H1 (cell line): ENCODE measurements around the gene VPS35L. TPM values are rescaled to one million over a fixed set of nuclear protein-coding genes. Genes with fewer than 3 reads are reported as not detected.

ENCODE experiments used
- CTCF ChIA-PET: fragments of 300-600 bp; sonication (Branson Sonifier 250); formaldehyde crosslinking; loops from one replicate; lab custom pipeline; 2021; ENCODE audit not compliant: partially characterized antibody; lab: Charles Lee
- POLR2A ChIA-PET: fragments of 300-600 bp; sonication (Branson Sonifier 250); formaldehyde crosslinking; loops from one replicate; lab custom pipeline; 2021; ENCODE audit warnings: inconsistent platforms; ENCODE audit not compliant: partially characterized antibody; lab: Charles Lee
- DNase-seq, 2 experiments: peaks; one replicate each; pipeline versions ENCODE4 v3.0.0 to v3.0.0-alpha.2; 2010 to 2022; ENCODE audit warnings: low spot score in 2 of 2, low read depth in 1 of 2, mixed read lengths in 1 of 2
- FAIRE-seq: peaks from 2 replicates; lab custom pipeline; 2011; peaks lifted over from hg19 to GRCh38; lab: Jason Lieb, UNC
- H2AFZ ChIP-seq: 2 replicates; pipeline ENCODE4 v1.8.1; 2012; ENCODE audit warnings: low read length, inconsistent platforms
- H2AK5ac ChIP-seq: 2 replicates; pipeline ENCODE4 v1.6.1; 2013; ENCODE audit warnings: low read depth, low read length
- H2BK120ac ChIP-seq: replicated peaks from 2 replicates; pipeline ENCODE3; 2013; ENCODE audit warnings: low read depth, low read length, inconsistent platforms
- H2BK12ac ChIP-seq: 2 replicates; pipeline ENCODE4 v1.6.1; 2013; ENCODE audit warnings: low read depth, low read length
- H2BK15ac ChIP-seq: 2 replicates; pipeline ENCODE4 v1.6.1; 2013; ENCODE audit warnings: low read length
- H2BK20ac ChIP-seq: 2 replicates; pipeline ENCODE4 v1.6.1; 2013; ENCODE audit warnings: low read length
- H2BK5ac ChIP-seq: 2 replicates; pipeline ENCODE4 v1.6.1; 2013; ENCODE audit warnings: low read depth, low read length
- H3K14ac ChIP-seq: 2 replicates; pipeline ENCODE4 v1.6.1; 2013; ENCODE audit warnings: inconsistent platforms; ENCODE audit not compliant: insufficient read length
- H3K18ac ChIP-seq: 2 replicates; pipeline ENCODE4 v1.6.1; 2013; ENCODE audit warnings: low read length; ENCODE audit errors: extremely low read depth
- H3K23ac ChIP-seq: 2 replicates; pipeline ENCODE4 v1.6.1; 2013; ENCODE audit warnings: inconsistent platforms; ENCODE audit not compliant: insufficient read length
- H3K23me2 ChIP-seq: 2 replicates; pipeline ENCODE4 v1.6.1; 2013; ENCODE audit warnings: low read depth, low read length
- H3K27ac ChIP-seq: 2 replicates; pipeline ENCODE4 v1.6.1; 2011; ENCODE audit warnings: low read depth, low read length, inconsistent platforms
- H3K27me3 ChIP-seq, 4 experiments: replicated peaks in 1 of 4; 1 replicate in 1 of 4; 2 replicates in 3 of 4; pipeline versions ENCODE4 v1.6.1 to v1.8.1; 2011 to 2013; ENCODE audit warnings: low read length in 3 of 4, mild to moderate bottlenecking in 3 of 4, inconsistent platforms in 2 of 4, mixed read lengths in 2 of 4, moderate library complexity in 1 of 4; ENCODE audit not compliant: control insufficient read depth in 3 of 4, insufficient read depth in 3 of 4; ENCODE audit errors: extremely low read depth in 1 of 4
- H3K36me3 ChIP-seq, 4 experiments: 2 replicates each; pipeline versions ENCODE4 v1.6.1 to v1.8.1; 2011 to 2013; ENCODE audit warnings: mild to moderate bottlenecking in 4 of 4, low read length in 3 of 4, moderate library complexity in 2 of 4, control low read depth in 1 of 4, inconsistent platforms in 1 of 4; ENCODE audit not compliant: insufficient read depth in 4 of 4, control insufficient read depth in 2 of 4
- H3K4ac ChIP-seq: replicated peaks from 2 replicates; pipeline ENCODE3; 2013; ENCODE audit warnings: low read length, low read depth, mixed read lengths, inconsistent platforms; ENCODE audit not compliant: insufficient read length
- H3K4me1 ChIP-seq, 4 experiments: replicated peaks in 1 of 4; 1 replicate in 1 of 4; 2 replicates in 3 of 4; pipeline versions ENCODE4 v1.6.1 to v1.8.1; 2011 to 2013; ENCODE audit warnings: low read length in 3 of 4, inconsistent platforms in 2 of 4, mixed read lengths in 1 of 4; ENCODE audit not compliant: insufficient read depth in 4 of 4, control insufficient read depth in 3 of 4
- H3K4me2 ChIP-seq, 2 experiments: 2 replicates each; pipeline versions ENCODE4 v1.6.1 to v1.8.1; 2011 to 2013; ENCODE audit warnings: low read depth in 2 of 2, low read length in 2 of 2, control low read depth in 1 of 2, inconsistent platforms in 1 of 2, mild to moderate bottlenecking in 1 of 2; ENCODE audit not compliant: insufficient read depth in 1 of 2
- H3K4me3 ChIP-seq, 4 experiments: fragments of 200-600, 300-600 bp in 1 of 4; sonication (generic), shearing (Covaris generic), sonication (Bioruptor Twin) in 1 of 4; 2 replicates each; pipeline versions ENCODE4 v1.5.1 to v1.8.1; 2011 to 2016; ENCODE audit warnings: low read length in 4 of 4, low read depth in 3 of 4, control low read depth in 2 of 4, inconsistent platforms in 2 of 4, mild to moderate bottlenecking in 2 of 4, mixed read lengths in 1 of 4, moderate library complexity in 1 of 4; ENCODE audit not compliant: insufficient read depth in 2 of 4; ENCODE audit errors: extremely low read depth in 1 of 4
- H3K56ac ChIP-seq: replicated peaks from 2 replicates; pipeline ENCODE3; 2013; ENCODE audit warnings: low read depth, mild to moderate bottlenecking, mixed read lengths, low read length, inconsistent platforms; ENCODE audit not compliant: insufficient read length
- H3K79me1 ChIP-seq: 2 replicates; pipeline ENCODE4 v1.6.1; 2013; ENCODE audit warnings: low read depth, low read length, control low read depth
- H3K79me2 ChIP-seq, 2 experiments: 2 replicates each; pipeline versions ENCODE4 v1.6.1 to v1.8.1; 2012 to 2013; ENCODE audit warnings: low read length in 2 of 2, mild to moderate bottlenecking in 2 of 2, inconsistent platforms in 1 of 2; ENCODE audit not compliant: insufficient read depth in 2 of 2, control insufficient read depth in 1 of 2
- H3K9ac ChIP-seq, 4 experiments: replicated peaks in 1 of 4; 1 replicate in 1 of 4; 2 replicates in 3 of 4; pipeline versions ENCODE4 v1.6.1 to v1.8.1; 2011 to 2013; ENCODE audit warnings: low read depth in 3 of 4, low read length in 3 of 4, control low read depth in 2 of 4, mild to moderate bottlenecking in 2 of 4, moderate library complexity in 2 of 4, inconsistent platforms in 1 of 4; ENCODE audit errors: extremely low read depth in 1 of 4
- H3K9me3 ChIP-seq, 2 experiments: 2 replicates each; pipeline versions ENCODE4 v1.6.1 to v1.8.1; 2012 to 2013; ENCODE audit warnings: mild to moderate bottlenecking in 2 of 2, moderate library complexity in 2 of 2, control low read depth in 1 of 2, inconsistent platforms in 1 of 2, low read depth in 1 of 2, low read length in 1 of 2, mixed read lengths in 1 of 2; ENCODE audit not compliant: insufficient read depth in 2 of 2
- H4K20me1 ChIP-seq, 2 experiments: replicated peaks in 1 of 2; 2 replicates each; pipeline versions ENCODE3 to v1.8.1; 2011 to 2013; ENCODE audit warnings: inconsistent platforms in 2 of 2, low read length in 2 of 2, mild to moderate bottlenecking in 1 of 2; ENCODE audit not compliant: insufficient read depth in 2 of 2, control insufficient read depth in 1 of 2
- H4K5ac ChIP-seq: 2 replicates; pipeline ENCODE4 v1.6.1; 2013; ENCODE audit warnings: low read length, low read depth, mixed read lengths, inconsistent platforms; ENCODE audit not compliant: insufficient read length
- H4K8ac ChIP-seq: 2 replicates; pipeline ENCODE4 v1.8.0; 2013; ENCODE audit warnings: mild to moderate bottlenecking, moderate library complexity, low read length, inconsistent platforms; ENCODE audit not compliant: insufficient read depth; ENCODE audit errors: extremely low read depth
- H4K91ac ChIP-seq: replicated peaks from 2 replicates; pipeline ENCODE3; 2013; ENCODE audit warnings: low read length, mixed read lengths, inconsistent platforms; ENCODE audit not compliant: insufficient read length
- POU5F1 ChIP-seq: IDR thresholded peaks from 2 replicates; pipeline ENCODE4 v1.6.1; 2011; ENCODE audit warnings: low read depth, mild to moderate bottlenecking, low read length, moderate library complexity
- RBBP5 ChIP-seq: IDR thresholded peaks from 2 replicates; pipeline ENCODE4 v1.7.1; 2012; ENCODE audit warnings: low read depth, mild to moderate bottlenecking, inconsistent platforms, low read length, moderate library complexity, borderline replicate concordance
- SP2 ChIP-seq: IDR thresholded peaks from 2 replicates; pipeline ENCODE4 v1.6.1; 2012; ENCODE audit warnings: mild to moderate bottlenecking, low read length, inconsistent platforms
- WGBS, 2 experiments: shearing (Covaris generic) in 1 of 2; methylation state at CpG; one replicate each; pipeline versions ENCODE4 v1.1.6 to v1.1.7; 2013 to 2015; ENCODE audit warnings: low lambda C conversion rate in 2 of 2, mixed read lengths in 2 of 2, inconsistent platforms in 1 of 2, low coverage in 1 of 2, missing lambda C conversion rate in 1 of 2; ENCODE audit not compliant: insufficient replicate concordance in 2 of 2, insufficient coverage in 1 of 2, insufficient read length in 1 of 2; ENCODE audit errors: extremely low coverage in 1 of 2, missing lambda C conversion rate in 1 of 2; 5-methylcytosine and 5-hydroxymethylcytosine counted together
- polyA plus RNA-seq, 7 experiments: library from polyadenylated mRNA; depleted of rRNA in 3 of 7; stranded (reverse) in 5 of 7; unstranded in 2 of 7; fragments of >200 nt in 5 of 7; fragments of 200-250 nt in 2 of 7; gene quantifications; 1 replicate in 5 of 7; 2 replicates in 1 of 7; 4 replicates in 1 of 7; pipeline versions ENCODE4 v1.2.1 to v1.2.3, GENCODE V29; 2011 to 2013; ENCODE audit warnings: missing spikeins in 2 of 7, mixed read lengths in 2 of 7
- total RNA-seq: library from RNA; stranded (reverse); fragmentation: NEBNext Ultra II Directional; extraction: Animal tissue kit (Norgen Biotek cat#: 25700); gene quantifications from 2 replicates; pipeline ENCODE4 v1.2.1, GENCODE V29; 2021

The VPS35L gene
- total and polyA plus RNA-seq, 2 of the 8 experiments (the other 6 are each of a cell fraction or from before 2014, with no cell fraction given): 31.5 to 57.1 TPM

DNA sequence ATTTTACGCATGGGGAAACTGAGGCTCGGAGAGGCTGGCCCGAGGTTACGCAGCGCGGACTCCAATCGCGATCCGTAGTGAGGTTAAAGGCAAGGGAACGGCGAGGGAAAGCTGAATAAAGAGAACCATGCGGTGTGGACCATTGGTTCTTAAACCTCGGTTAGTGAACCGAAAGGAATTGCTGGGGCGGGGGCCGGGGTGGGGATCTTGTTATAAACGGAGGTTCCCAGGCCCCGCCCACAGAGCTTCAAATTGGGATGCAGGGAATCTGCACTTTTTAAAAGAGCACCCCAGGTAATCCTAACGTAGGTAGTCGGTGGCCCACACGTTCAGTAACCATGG lies 163.1 kb downstream of the VPS35L start:
- H4K5ac ChIP-seq: peak overlapping the region; percentile 92
- peak overlapping the region; percentile 50 for H2BK5ac ChIP-seq
- peak overlapping the region; percentile 79 for H2BK120ac ChIP-seq
- peaks cover 36 to 62% of the 10 kb centered on the region in 2 experiments for H3K79me2 ChIP-seq
- H4K8ac ChIP-seq: peak overlapping the region; percentile 58
- H3K18ac ChIP-seq: peak overlapping the region; percentile 56; the same call in 1 of the 2 replicates
- H3K9ac ChIP-seq: peak overlapping the region in 3 of 4 experiments; percentile 35 to 56 (median 52); a peak in 4 of 7 replicates
- H3K27me3 ChIP-seq: no peaks in the 10 kb centered on the region
- peak overlapping the region; percentile 77 for H2AFZ ChIP-seq
- H3K56ac ChIP-seq: no peak overlapping the region
- DNase-seq (no peak), FAIRE-seq (no peak)
- peak overlapping the region; percentile 59 for H4K91ac ChIP-seq
- peaks cover 5% of the 10 kb centered on the region for H3K23me2 ChIP-seq
- H3K4me3 ChIP-seq: peak overlapping the region; percentile 96 to 99 (median 97)
- no peak overlapping the region for H3K4ac ChIP-seq
- H3K9me3 ChIP-seq: no peaks in the 10 kb centered on the region
- H3K79me1 ChIP-seq: peaks cover 2% of the 10 kb centered on the region; the same call in 1 of the 2 replicates
- peaks cover 10 to 19% (median 13%) of the 10 kb centered on the region in 4 experiments; a peak in 7 of 8 replicates for H3K36me3 ChIP-seq
- H2BK20ac ChIP-seq: no peak overlapping the region
- H3K4me1 ChIP-seq: peaks cover 0 to 13% (median 9%) of the 10 kb centered on the region in 4 experiments; a peak in 5 of 7 replicates
- H3K27ac ChIP-seq: peak overlapping the region; percentile 41; the same call in 1 of the 2 replicates
- H4K20me1 ChIP-seq: peaks cover 10 to 12% of the 10 kb centered on the region in 2 experiments
- H2AK5ac ChIP-seq: no peak overlapping the region
- ChIA-PET CTCF (interaction anchor here (0.8 to 1.8 kb wide), 2 partner anchors 41 to 164 kb away, joined by 3 to 6 read pairs; no protein-coding TSS in a partner anchor), POLR2A (interaction anchor here (0.5 to 4.2 kb wide), 23 partner anchors 10 to 329 kb away, joined by 3 to 23 read pairs (median 6); partner anchors contain the start of genes GDE1, GPRC5B and VPS35L)
- 2% methylated on average over 21 of the region's 21 CpGs; no CpG with 5 or more reads in 1 of the 2 experiments for WGBS, 2 experiments
- no peak overlapping the region for H3K14ac ChIP-seq
- H3K23ac ChIP-seq: no peak overlapping the region
- no peak overlapping the region for H2BK12ac ChIP-seq
- H2BK15ac ChIP-seq: peak overlapping the region; percentile 25
- H3K4me2 ChIP-seq: peak overlapping the region; percentile 87 to 88
- TF ChIP-seq SP2: no peak
- no peak for TF ChIP-seq POU5F1
- no peak; the same call in 1 of the 2 replicates for TF ChIP-seq RBBP5
